AG04449 (cell line): ENCODE results near the gene PTEN.
"Not testable (repeated sequence)": the region's sequence is repeated elsewhere in the genome, so short reads cannot be mapped to it uniquely, and the experiment has no call there.

Source experiments
- CTCF ChIA-PET: fragments of 350-600 bp; formaldehyde crosslinking; extraction: SDS; loops from one replicate; lab custom pipeline; 2021; ENCODE audit warnings: antibody characterized with exemption; lab: Yijun Ruan, JAX
- POLR2A ChIA-PET: fragments of 400-600, 350-600 bp; formaldehyde crosslinking; extraction: SDS; loops from one replicate; lab custom pipeline; 2020; ENCODE audit warnings: antibody characterized with exemption, inconsistent platforms; lab: Yijun Ruan, JAX
- DNase-seq: peaks from one replicate; pipeline ENCODE4 v3.0.0-alpha.2; 2010; ENCODE audit warnings: low read depth, low spot score
- H3K4me3 ChIP-seq: 2 replicates; pipeline ENCODE4 v1.5.1; 2011; ENCODE audit warnings: low read depth, mild to moderate bottlenecking, control low read depth, low read length
- CTCF ChIP-seq: IDR thresholded peaks from one replicate; pipeline ENCODE4 v1.5.1; 2011; ENCODE audit warnings: mild to moderate bottlenecking, moderate library complexity, low read length, control low read depth, inconsistent platforms; ENCODE audit not compliant: insufficient read depth; ENCODE audit errors: missing control alignments

PTEN gene

GRCh38 chr10:87866412-87866974, 3.1 kb downstream of the PTEN start:
- no peak for DNase-seq
- H3K4me3 ChIP-seq: peak overlapping the region; percentile 91
- POLR2A ChIA-PET: no interaction called here
- CTCF ChIA-PET: interaction anchor here (22.0 kb wide), 1 partner anchor 522 kb away, joined by 304 read pairs; no protein-coding TSS in a partner anchor
- TF ChIP-seq CTCF: no peak

GRCh38 chr10:87867453-87867852, 4.0 kb downstream of the PTEN start:
- TF ChIP-seq CTCF: no peak
- peak overlapping the region; percentile 91 for H3K4me3 ChIP-seq
- no peak for DNase-seq
- CTCF ChIA-PET: no interaction called here
- POLR2A ChIA-PET: no interaction called here

GRCh38 chr10:87868277-87868676, 4.9 kb downstream of the PTEN start:
- no peak for TF ChIP-seq CTCF
- peak overlapping the region; percentile 25 for H3K4me3 ChIP-seq
- ChIA-PET CTCF (no interaction called here), POLR2A (no interaction called here)
- no peak for DNase-seq

GRCh38 chr10:87869139-87869538, 5.7 kb downstream of the PTEN start:
- POLR2A ChIA-PET: not testable (repeated sequence)
- CTCF ChIA-PET: interaction anchor here (0.8 kb wide), 1 partner anchor 519 kb away, joined by 3 read pairs; no protein-coding TSS in a partner anchor

GRCh38 chr10:87869773-87870551, 6.5 kb downstream of the PTEN start:
- DNase-seq: no peak
- ChIA-PET POLR2A (no interaction called here), CTCF (interaction anchor here (0.8 kb wide), 1 partner anchor 518 kb away, joined by 3 read pairs; no protein-coding TSS in a partner anchor)
- no peak overlapping the region for H3K4me3 ChIP-seq
- TF ChIP-seq CTCF: no peak

More at GRCh38 chr10:87869139-87869538, 5.7 kb downstream of the PTEN start:
- not testable (repeated sequence) for H3K4me3 ChIP-seq, DNase-seq

- H3K4me3 ChIP-seq: no peak overlapping the region
- POLR2A ChIA-PET: no interaction called here
- no peak for TF ChIP-seq CTCF
- CTCF ChIA-PET: interaction anchor here (1.0 to 3.1 kb wide), 2 partner anchors 11 to 517 kb away, joined by 3 to 8 read pairs; no protein-coding TSS in a partner anchor
- no peak for DNase-seq
Observed at GRCh38 chr10:87872828-87873227, 9.4 kb downstream of the PTEN start.
